K562 (cell line): ENCODE results near the gene CPNE2. TPM values are rescaled to one million over a fixed set of nuclear protein-coding genes. Genes with fewer than 3 reads are reported as not detected.
A peak's percentile ranks its signal among the peaks of the same experiment; 100 is the strongest.

Source experiments
- ATAC-seq: fragments of 200-7000 bp; cut with Tn5 transposase; 3 replicates; pipeline ENCODE4 v1.9.1; 2020; ENCODE audit warnings: moderate library complexity
- BruUV-seq: library from RNA; stranded (reverse); fragments of 400-500 nt; replicated peaks from 2 replicates; lab custom pipeline; 2021; lab: Mats Ljungman, UMichigan
- CTCF ChIA-PET: fragments of 300-600 bp; formaldehyde crosslinking; extraction: SDS; loops from one replicate; lab custom pipeline; 2021; ENCODE audit warnings: low intra/inter-chr PET ratio; lab: Yijun Ruan, JAX
- POLR2A ChIA-PET: fragments of 300-600, 350-650 bp; sonication (Branson Sonifier 250); formaldehyde crosslinking; extraction: SDS; loops from one replicate; lab custom pipeline; 2021; ENCODE audit warnings: antibody characterized with exemption, inconsistent platforms; lab: Yijun Ruan, JAX
- DNase-seq, 4 experiments: peaks; one replicate each; pipeline versions ENCODE4 v3.0.0 to v3.0.0-alpha.2; 2011 to 2018; ENCODE audit warnings: low spot score in 3 of 4, mixed read lengths in 3 of 4; ENCODE audit errors: extremely low read depth in 1 of 4
- FAIRE-seq: peaks from 2 replicates; lab custom pipeline; 2011; peaks lifted over from hg19 to GRCh38; lab: Jason Lieb, UNC
- H2AFZ ChIP-seq: 2 replicates; pipeline ENCODE4 v1.6.0; 2011; ENCODE audit warnings: low read depth, low read length, control low read depth, inconsistent platforms
- H3K27ac ChIP-seq: fragments of 200-600 bp; 3 replicates; pipeline ENCODE4 v1.8.0; 2011; ENCODE audit warnings: low read depth, mild to moderate bottlenecking, control low read depth, inconsistent platforms, low read length, moderate library complexity, mixed read lengths; ENCODE audit errors: extremely low read depth
- H3K27me3 ChIP-seq, 2 experiments: fragments of 300-600 bp in 1 of 2; 2 replicates in 1 of 2; 3 replicates in 1 of 2; pipeline versions ENCODE4 v1.6.0 to v1.8.0; 2011; ENCODE audit warnings: inconsistent platforms in 2 of 2, low read length in 2 of 2, mild to moderate bottlenecking in 1 of 2, mixed read lengths in 1 of 2, moderate library complexity in 1 of 2; ENCODE audit not compliant: control insufficient read depth in 2 of 2, insufficient read depth in 2 of 2
- H3K36me3 ChIP-seq: fragments of 300-600 bp; 3 replicates; pipeline ENCODE4 v1.8.0; 2011; ENCODE audit warnings: mild to moderate bottlenecking, low read length, inconsistent platforms; ENCODE audit not compliant: control insufficient read depth, insufficient read depth
- H3K4me1 ChIP-seq, 2 experiments: fragments of 200-600 bp in 1 of 2; replicated peaks in 1 of 2; 2 replicates in 1 of 2; 3 replicates in 1 of 2; pipeline versions ENCODE4 v1.5.1 to v1.8.0; 2011; ENCODE audit warnings: inconsistent platforms in 2 of 2, low read length in 2 of 2, mild to moderate bottlenecking in 1 of 2, mixed read lengths in 1 of 2, moderate library complexity in 1 of 2; ENCODE audit not compliant: control insufficient read depth in 2 of 2, insufficient read depth in 2 of 2
- H3K4me2 ChIP-seq: 2 replicates; pipeline ENCODE4 v1.6.1; 2011; ENCODE audit warnings: low read length, control low read depth, inconsistent platforms, mixed read lengths; ENCODE audit not compliant: insufficient read depth
- H3K4me3 ChIP-seq: fragments of 200-600 bp; sonication (generic), shearing (Covaris generic); 2 replicates; pipeline ENCODE4 v1.5.1; 2016; ENCODE audit warnings: control low read depth, inconsistent platforms
- H3K79me2 ChIP-seq: fragments of 200-600 bp; 3 replicates; pipeline ENCODE4 v1.8.0; 2011; ENCODE audit warnings: low read length, inconsistent platforms; ENCODE audit not compliant: control insufficient read depth, insufficient read depth
- H3K9ac ChIP-seq, 2 experiments: 2 replicates each; pipeline versions ENCODE4 v1.6.0 to v1.6.1; 2011; ENCODE audit warnings: low read depth in 2 of 2, low read length in 2 of 2, control low read depth in 1 of 2, inconsistent platforms in 1 of 2, mild to moderate bottlenecking in 1 of 2, mixed read lengths in 1 of 2; ENCODE audit not compliant: insufficient read depth in 1 of 2
- H3K9me1 ChIP-seq: one replicate; pipeline ENCODE4 v1.6.0; 2011; ENCODE audit warnings: inconsistent platforms, mild to moderate bottlenecking, low read length, moderate library complexity; ENCODE audit not compliant: control insufficient read depth, insufficient read depth
- H3K9me3 ChIP-seq: replicated peaks from 2 replicates; pipeline ENCODE4 v1.5.1; 2011; ENCODE audit warnings: low read depth, low read length, inconsistent platforms; ENCODE audit not compliant: control insufficient read depth, insufficient read depth
- H4K20me1 ChIP-seq: replicated peaks from 2 replicates; pipeline ENCODE4 v1.6.1; 2011; ENCODE audit warnings: low read length, inconsistent platforms, mixed read lengths; ENCODE audit not compliant: control insufficient read depth, insufficient read depth
- ZFP36 ChIP-seq: fragments of 150-350 bp; IDR thresholded peaks from 2 replicates; pipeline ENCODE4 v1.6.1; 2018; ENCODE audit warnings: low read length, low read depth; ENCODE audit not compliant: partially characterized antibody
- ZNF512 ChIP-seq: IDR thresholded peaks from 2 replicates; pipeline ENCODE4 v1.6.1; 2016; ENCODE audit warnings: missing genetic modification characterization, missing compliant biosample characterization
- WGBS: fragments of 100-300 bp; shearing (Covaris generic); methylation state at CpG from one replicate; pipeline ENCODE4 v1.1.6; 2016; ENCODE audit warnings: low coverage, mixed read lengths; ENCODE audit not compliant: insufficient coverage; ENCODE audit errors: missing lambda C conversion rate; 5-methylcytosine and 5-hydroxymethylcytosine counted together
- in situ Hi-C: fragments of 300-500 bp; cut with MboI; formaldehyde crosslinking; loops from 4 replicates; pipeline ENCODE4 v1.15.0; 2018; ENCODE audit warnings: inconsistent platforms, mixed read lengths
- intact Hi-C: fragments of 100-400 bp; cut with micrococcal nuclease; formaldehyde crosslinking; loops from 2 replicates; pipeline ENCODE4 v1.14.2; 2022
- polyA plus RNA-seq, 8 experiments: library from polyadenylated mRNA; depleted of rRNA in 4 of 8; stranded (reverse) in 5 of 8; unstranded in 3 of 8; fragments of >200 nt; fragmentation: Nextera tagmentation in 2 of 8; fragmentation: Illumina TruSeq in 1 of 8; extraction: Ambion mirVana in 2 of 8; extraction: Trizol in 1 of 8; gene quantifications; 2 replicates each; pipeline versions ENCODE4 v1.2.1 to v1.2.3, GENCODE V29; 2011 to 2014; ENCODE audit warnings: inconsistent platforms in 1 of 8, missing spikeins in 1 of 8
- total RNA-seq, 7 experiments: library from RNA; depleted of rRNA in 6 of 7; stranded (reverse); fragments of >200 nt in 6 of 7; fragmentation: Illumina TruSeq in 2 of 7; extraction: Trizol in 2 of 7; gene quantifications; 2 replicates each; pipeline versions ENCODE4 v1.2.1 to v1.2.3, GENCODE V29; 2011 to 2021; ENCODE audit warnings: low replicate concordance in 1 of 7

CPNE2 gene
- total and polyA plus RNA-seq, 9 of the 15 experiments (the other 6 are each of a cell fraction or from before 2014, with no cell fraction given), result 3.0 to 13.9 (median 8.6) TPM

GRCh38 chr16:57138281-57138935 lies 46.0 kb downstream of the CPNE2 start:
- no TSS peak for BruUV-seq

More at GRCh38 chr16:57138281-57138935, 46.0 kb downstream of the CPNE2 start:
- H3K4me3 ChIP-seq, result no peak overlapping the region
- in situ Hi-C loops, result no loop called here
- DNase-seq, result no peak
- CTCF ChIA-PET, result no interaction called here
- H3K4me2 ChIP-seq, result no peak overlapping the region
- no peaks in the 10 kb centered on the region for H3K9me1 ChIP-seq
- no peaks in the 10 kb centered on the region for H3K79me2 ChIP-seq
- no peak for FAIRE-seq
- 0 out of 2 replicates have a peak, but pooled peaks cover 3% of the 10 kb centered on the region for H4K20me1 ChIP-seq
- H3K9ac ChIP-seq, result peak overlapping the region in 1 of 2 experiments; percentile 68; a peak in 2 of 4 replicates
- intact Hi-C loops, result no loop called here
- TF ChIP-seq ZFP36, result peak; percentile 38
- no peak for TF ChIP-seq ZNF512 (tag)
- peaks cover 9 to 22% of the 10 kb centered on the region in 2 experiments; a peak in 4 of 5 replicates for H3K4me1 ChIP-seq
- no peak for ATAC-seq
- H3K27me3 ChIP-seq, result no peaks in the 10 kb centered on the region
- H3K27ac ChIP-seq, result no peak overlapping the region
- H2AFZ ChIP-seq, result no peak overlapping the region
- H3K36me3 ChIP-seq, result no peaks in the 10 kb centered on the region
- POLR2A ChIA-PET, result interaction anchor here (0.7 to 5.7 kb wide), 3 partner anchors 11 to 445 kb away, joined by 3 to 27 read pairs (median 3); no protein-coding TSS in a partner anchor
- H3K9me3 ChIP-seq, result no peaks in the 10 kb centered on the region
- 45% methylated on average over 8 of the region's 10 CpGs for whole genome bisulfite sequencing
